Uterus (tissue), 2 donors: ENCODE results near the gene ATP6AP2.

Experiments
- CTCF ChIP-seq, 4 experiments: fragments of 200-600 bp in 2 of 4; fragments of 450-650 bp in 2 of 4; sonication (generic) in 2 of 4; IDR thresholded peaks; one replicate each; pipeline ENCODE4 v1.5.1; 2016 to 2019; ENCODE audit warnings: antibody characterized with exemption in 4 of 4, mild to moderate bottlenecking in 2 of 4, moderate library complexity in 1 of 4
- POLR2A ChIP-seq, 2 donors: fragments of 450-650 bp; IDR thresholded peaks; one replicate each; pipeline ENCODE4 v1.6.1; 2016; ENCODE audit warnings: antibody characterized with exemption in 2 of 2, mild to moderate bottlenecking in 1 of 2, moderate library complexity in 1 of 2

GRCh38 chrX:40571600-40571999, 9.2 kb upstream of the ATP6AP2 start:
- TF ChIP-seq POLR2A (IDR thresholded peaks at IDR 0.05) = no peak
- TF ChIP-seq CTCF (IDR thresholded peaks at IDR 0.05) = no peak
